H1 (cell line): ENCODE measurements around the gene LMNA. TPM values are rescaled to one million over a fixed set of nuclear protein-coding genes. Genes with fewer than 3 reads are reported as not detected.

Source experiments
- CTCF ChIA-PET: fragments of 300-600 bp; sonication (Branson Sonifier 250); formaldehyde crosslinking; loops from one replicate; lab custom pipeline; 2021; ENCODE audit not compliant: partially characterized antibody; lab: Charles Lee
- POLR2A ChIA-PET: fragments of 300-600 bp; sonication (Branson Sonifier 250); formaldehyde crosslinking; loops from one replicate; lab custom pipeline; 2021; ENCODE audit warnings: inconsistent platforms; ENCODE audit not compliant: partially characterized antibody; lab: Charles Lee
- DNase-seq, 2 experiments: peaks; one replicate each; pipeline versions ENCODE4 v3.0.0 to v3.0.0-alpha.2; 2010 to 2022; ENCODE audit warnings: low spot score in 2 of 2, low read depth in 1 of 2, mixed read lengths in 1 of 2
- FAIRE-seq: peaks from 2 replicates; lab custom pipeline; 2011; peaks lifted over from hg19 to GRCh38; lab: Jason Lieb, UNC
- H2AFZ ChIP-seq: 2 replicates; pipeline ENCODE4 v1.8.1; 2012; ENCODE audit warnings: low read length, inconsistent platforms
- H2AK5ac ChIP-seq: 2 replicates; pipeline ENCODE4 v1.6.1; 2013; ENCODE audit warnings: low read depth, low read length
- H2BK120ac ChIP-seq: replicated peaks from 2 replicates; pipeline ENCODE3; 2013; ENCODE audit warnings: low read depth, low read length, inconsistent platforms
- H2BK12ac ChIP-seq: 2 replicates; pipeline ENCODE4 v1.6.1; 2013; ENCODE audit warnings: low read depth, low read length
- H2BK15ac ChIP-seq: 2 replicates; pipeline ENCODE4 v1.6.1; 2013; ENCODE audit warnings: low read length
- H2BK20ac ChIP-seq: 2 replicates; pipeline ENCODE4 v1.6.1; 2013; ENCODE audit warnings: low read length
- H2BK5ac ChIP-seq: 2 replicates; pipeline ENCODE4 v1.6.1; 2013; ENCODE audit warnings: low read depth, low read length
- H3K14ac ChIP-seq: 2 replicates; pipeline ENCODE4 v1.6.1; 2013; ENCODE audit warnings: inconsistent platforms; ENCODE audit not compliant: insufficient read length
- H3K18ac ChIP-seq: 2 replicates; pipeline ENCODE4 v1.6.1; 2013; ENCODE audit warnings: low read length; ENCODE audit errors: extremely low read depth
- H3K23ac ChIP-seq: 2 replicates; pipeline ENCODE4 v1.6.1; 2013; ENCODE audit warnings: inconsistent platforms; ENCODE audit not compliant: insufficient read length
- H3K23me2 ChIP-seq: 2 replicates; pipeline ENCODE4 v1.6.1; 2013; ENCODE audit warnings: low read depth, low read length
- H3K27ac ChIP-seq: 2 replicates; pipeline ENCODE4 v1.6.1; 2011; ENCODE audit warnings: low read depth, low read length, inconsistent platforms
- H3K27me3 ChIP-seq, 4 experiments: replicated peaks in 1 of 4; 1 replicate in 1 of 4; 2 replicates in 3 of 4; pipeline versions ENCODE4 v1.6.1 to v1.8.1; 2011 to 2013; ENCODE audit warnings: low read length in 3 of 4, mild to moderate bottlenecking in 3 of 4, inconsistent platforms in 2 of 4, mixed read lengths in 2 of 4, moderate library complexity in 1 of 4; ENCODE audit not compliant: control insufficient read depth in 3 of 4, insufficient read depth in 3 of 4; ENCODE audit errors: extremely low read depth in 1 of 4
- H3K36me3 ChIP-seq, 4 experiments: 2 replicates each; pipeline versions ENCODE4 v1.6.1 to v1.8.1; 2011 to 2013; ENCODE audit warnings: mild to moderate bottlenecking in 4 of 4, low read length in 3 of 4, moderate library complexity in 2 of 4, control low read depth in 1 of 4, inconsistent platforms in 1 of 4; ENCODE audit not compliant: insufficient read depth in 4 of 4, control insufficient read depth in 2 of 4
- H3K4ac ChIP-seq: replicated peaks from 2 replicates; pipeline ENCODE3; 2013; ENCODE audit warnings: low read length, low read depth, mixed read lengths, inconsistent platforms; ENCODE audit not compliant: insufficient read length
- H3K4me1 ChIP-seq, 4 experiments: replicated peaks in 1 of 4; 1 replicate in 1 of 4; 2 replicates in 3 of 4; pipeline versions ENCODE4 v1.6.1 to v1.8.1; 2011 to 2013; ENCODE audit warnings: low read length in 3 of 4, inconsistent platforms in 2 of 4, mixed read lengths in 1 of 4; ENCODE audit not compliant: insufficient read depth in 4 of 4, control insufficient read depth in 3 of 4
- H3K4me2 ChIP-seq, 2 experiments: 2 replicates each; pipeline versions ENCODE4 v1.6.1 to v1.8.1; 2011 to 2013; ENCODE audit warnings: low read depth in 2 of 2, low read length in 2 of 2, control low read depth in 1 of 2, inconsistent platforms in 1 of 2, mild to moderate bottlenecking in 1 of 2; ENCODE audit not compliant: insufficient read depth in 1 of 2
- H3K4me3 ChIP-seq, 4 experiments: fragments of 200-600, 300-600 bp in 1 of 4; sonication (generic), shearing (Covaris generic), sonication (Bioruptor Twin) in 1 of 4; 2 replicates each; pipeline versions ENCODE4 v1.5.1 to v1.8.1; 2011 to 2016; ENCODE audit warnings: low read length in 4 of 4, low read depth in 3 of 4, control low read depth in 2 of 4, inconsistent platforms in 2 of 4, mild to moderate bottlenecking in 2 of 4, mixed read lengths in 1 of 4, moderate library complexity in 1 of 4; ENCODE audit not compliant: insufficient read depth in 2 of 4; ENCODE audit errors: extremely low read depth in 1 of 4
- H3K56ac ChIP-seq: replicated peaks from 2 replicates; pipeline ENCODE3; 2013; ENCODE audit warnings: low read depth, mild to moderate bottlenecking, mixed read lengths, low read length, inconsistent platforms; ENCODE audit not compliant: insufficient read length
- H3K79me1 ChIP-seq: 2 replicates; pipeline ENCODE4 v1.6.1; 2013; ENCODE audit warnings: low read depth, low read length, control low read depth
- H3K79me2 ChIP-seq, 2 experiments: 2 replicates each; pipeline versions ENCODE4 v1.6.1 to v1.8.1; 2012 to 2013; ENCODE audit warnings: low read length in 2 of 2, mild to moderate bottlenecking in 2 of 2, inconsistent platforms in 1 of 2; ENCODE audit not compliant: insufficient read depth in 2 of 2, control insufficient read depth in 1 of 2
- H3K9ac ChIP-seq, 4 experiments: replicated peaks in 1 of 4; 1 replicate in 1 of 4; 2 replicates in 3 of 4; pipeline versions ENCODE4 v1.6.1 to v1.8.1; 2011 to 2013; ENCODE audit warnings: low read depth in 3 of 4, low read length in 3 of 4, control low read depth in 2 of 4, mild to moderate bottlenecking in 2 of 4, moderate library complexity in 2 of 4, inconsistent platforms in 1 of 4; ENCODE audit errors: extremely low read depth in 1 of 4
- H3K9me3 ChIP-seq, 2 experiments: 2 replicates each; pipeline versions ENCODE4 v1.6.1 to v1.8.1; 2012 to 2013; ENCODE audit warnings: mild to moderate bottlenecking in 2 of 2, moderate library complexity in 2 of 2, control low read depth in 1 of 2, inconsistent platforms in 1 of 2, low read depth in 1 of 2, low read length in 1 of 2, mixed read lengths in 1 of 2; ENCODE audit not compliant: insufficient read depth in 2 of 2
- H4K20me1 ChIP-seq, 2 experiments: replicated peaks in 1 of 2; 2 replicates each; pipeline versions ENCODE3 to v1.8.1; 2011 to 2013; ENCODE audit warnings: inconsistent platforms in 2 of 2, low read length in 2 of 2, mild to moderate bottlenecking in 1 of 2; ENCODE audit not compliant: insufficient read depth in 2 of 2, control insufficient read depth in 1 of 2
- H4K5ac ChIP-seq: 2 replicates; pipeline ENCODE4 v1.6.1; 2013; ENCODE audit warnings: low read length, low read depth, mixed read lengths, inconsistent platforms; ENCODE audit not compliant: insufficient read length
- H4K8ac ChIP-seq: 2 replicates; pipeline ENCODE4 v1.8.0; 2013; ENCODE audit warnings: mild to moderate bottlenecking, moderate library complexity, low read length, inconsistent platforms; ENCODE audit not compliant: insufficient read depth; ENCODE audit errors: extremely low read depth
- H4K91ac ChIP-seq: replicated peaks from 2 replicates; pipeline ENCODE3; 2013; ENCODE audit warnings: low read length, mixed read lengths, inconsistent platforms; ENCODE audit not compliant: insufficient read length
- EP300 ChIP-seq, 2 experiments: IDR thresholded peaks; 1 replicate in 1 of 2; 2 replicates in 1 of 2; pipeline ENCODE4 v1.6.1; 2011 to 2012; ENCODE audit warnings: low read depth in 2 of 2, low read length in 2 of 2, mild to moderate bottlenecking in 2 of 2, borderline replicate concordance in 1 of 2, inconsistent platforms in 1 of 2, moderate library complexity in 1 of 2
- MAX ChIP-seq: IDR thresholded peaks from 2 replicates; pipeline ENCODE4 v1.6.1; 2012; ENCODE audit warnings: inconsistent platforms
- POLR2A ChIP-seq, 2 experiments: IDR thresholded peaks; 1 replicate in 1 of 2; 2 replicates in 1 of 2; pipeline ENCODE4 v1.6.1; 2011; ENCODE audit warnings: low read depth in 2 of 2, low read length in 2 of 2, mild to moderate bottlenecking in 2 of 2; ENCODE audit errors: control extremely low read depth in 1 of 2
- WGBS, 2 experiments: shearing (Covaris generic) in 1 of 2; methylation state at CpG; one replicate each; pipeline versions ENCODE4 v1.1.6 to v1.1.7; 2013 to 2015; ENCODE audit warnings: low lambda C conversion rate in 2 of 2, mixed read lengths in 2 of 2, inconsistent platforms in 1 of 2, low coverage in 1 of 2, missing lambda C conversion rate in 1 of 2; ENCODE audit not compliant: insufficient replicate concordance in 2 of 2, insufficient coverage in 1 of 2, insufficient read length in 1 of 2; ENCODE audit errors: extremely low coverage in 1 of 2, missing lambda C conversion rate in 1 of 2; 5-methylcytosine and 5-hydroxymethylcytosine counted together
- polyA plus RNA-seq, 7 experiments: library from polyadenylated mRNA; depleted of rRNA in 3 of 7; stranded (reverse) in 5 of 7; unstranded in 2 of 7; fragments of >200 nt in 5 of 7; fragments of 200-250 nt in 2 of 7; gene quantifications; 1 replicate in 5 of 7; 2 replicates in 1 of 7; 4 replicates in 1 of 7; pipeline versions ENCODE4 v1.2.1 to v1.2.3, GENCODE V29; 2011 to 2013; ENCODE audit warnings: missing spikeins in 2 of 7, mixed read lengths in 2 of 7
- total RNA-seq: library from RNA; stranded (reverse); fragmentation: NEBNext Ultra II Directional; extraction: Animal tissue kit (Norgen Biotek cat#: 25700); gene quantifications from 2 replicates; pipeline ENCODE4 v1.2.1, GENCODE V29; 2021

LMNA gene
- total and polyA plus RNA-seq, 2 of the 8 experiments (the other 6 are each of a cell fraction or from before 2014, with no cell fraction given) = 25.8 to 46.8 TPM

- Histone ChIP-seq H3K23me2 (peaks cover 7% of the 10 kb centered on the region; the same call in 1 of the 2 replicates), H3K4me1 (peaks cover 8 to 37% (median 32%) of the 10 kb centered on the region in 4 experiments), H4K5ac (no peak overlapping the region), H2BK12ac (0 out of 2 replicates have a peak overlapping the region, but pooled peaks have one; percentile 97), H2BK5ac (no peak overlapping the region), H3K36me3 (no peaks in the 10 kb centered on the region), H3K23ac (no peak overlapping the region), H3K4me2 (no peak overlapping the region), H3K79me1 (peaks cover 4% of the 10 kb centered on the region; the same call in 1 of the 2 replicates), H3K56ac (no peak overlapping the region), H3K18ac (no peak overlapping the region), H3K14ac (no peak overlapping the region), H4K8ac (no peak overlapping the region; the same call in none of the 2 replicates), H2BK15ac (0 out of 2 replicates have a peak overlapping the region, but pooled peaks have one; percentile 11), H2AFZ (no peak overlapping the region), H3K27me3 (no peaks in the 10 kb centered on the region; a peak in 1 of 7 replicates), H3K9me3 (no peaks in the 10 kb centered on the region), H3K9ac (no peak overlapping the region), H4K91ac (peak overlapping the region; percentile 61), H2BK20ac (peak overlapping the region; percentile 68), H3K4me3 (no peak overlapping the region), H3K4ac (no peak overlapping the region), H3K79me2 (no peaks in the 10 kb centered on the region), H2BK120ac (no peak overlapping the region), H4K20me1 (peaks cover 0 to 8% of the 10 kb centered on the region in 2 experiments), H3K27ac (no peak overlapping the region), H2AK5ac (no peak overlapping the region; the same call in 1 of the 2 replicates)
- TF ChIP-seq MAX = no peak
- 0 out of 3 replicates have a peak, but pooled peaks of 1 of the 2 experiments have one; percentile 15 for TF ChIP-seq POLR2A (IDR thresholded peaks at IDR 0.05; ENCODE audit: control extremely low read depth in 1 of 2, low read depth in 2 of 2, low read length in 2 of 2)
- TF ChIP-seq EP300 (IDR thresholded peaks at IDR 0.05; ENCODE audit: borderline replicate concordance in 1 of 2, low read depth in 2 of 2, low read length in 2 of 2) = no peak
- 91% methylated on average over 16 of the region's 16 CpGs; no CpG with 5 or more reads in 1 of the 2 experiments for WGBS, 2 experiments
- DNase-seq = no peak
- CTCF ChIA-PET = interaction anchor here (0.5 to 29.5 kb wide), 7 partner anchors 7 to 134 kb away, joined by 3 to 1994 read pairs (median 3); partner anchors contain the start of genes LMNA and MEX3A
- POLR2A ChIA-PET = interaction anchor here (0.7 to 29.6 kb wide), 8 partner anchors 9 to 110 kb away, joined by 3 to 763 read pairs (median 4); partner anchors contain the start of genes LMNA, MEX3A and PMF1
- no peak for FAIRE-seq
Measured at GRCh38 chr1:156102633-156103511, 11.6 kb upstream of the LMNA start.
